HAP-1 (cell line): ENCODE measurements around the gene SLC8A1.

ENCODE experiments used
- DNase-seq, 2 experiments: peaks; one replicate each; pipeline ENCODE4 v3.0.0-alpha.2; 2016 to 2020; ENCODE audit warnings: low spot score in 2 of 2
- H3K27me3 ChIP-seq: fragments of 250-450 bp; sonication (Bioruptor Pico); 2 replicates; pipeline ENCODE4 v1.5.1; 2020; ENCODE audit warnings: low read depth, mild to moderate bottlenecking, moderate library complexity
- H3K36me3 ChIP-seq: fragments of 250-450 bp; sonication (Bioruptor Pico); replicated peaks from 2 replicates; pipeline ENCODE4 v1.5.1; 2020; ENCODE audit warnings: mild to moderate bottlenecking
- H3K4me1 ChIP-seq: fragments of 250-450 bp; sonication (Bioruptor Pico); 2 replicates; pipeline ENCODE4 v1.5.1; 2020; ENCODE audit warnings: mild to moderate bottlenecking
- H3K4me3 ChIP-seq: fragments of 250-450 bp; sonication (Bioruptor Pico); 2 replicates; pipeline ENCODE4 v1.5.1; 2020; ENCODE audit warnings: mild to moderate bottlenecking, moderate library complexity
- H3K9me3 ChIP-seq: fragments of 250-450 bp; sonication (Bioruptor Pico); 2 replicates; pipeline ENCODE4 v1.5.1; 2020; ENCODE audit warnings: mild to moderate bottlenecking, moderate library complexity
- in situ Hi-C: fragments of 300-500 bp; cut with MboI; formaldehyde crosslinking; loops from 3 replicates; pipeline ENCODE4 v1.14.3; 2020; ENCODE audit warnings: low sequenced_read_pairs, inconsistent platforms, mixed read lengths

Gene SLC8A1

DNA sequence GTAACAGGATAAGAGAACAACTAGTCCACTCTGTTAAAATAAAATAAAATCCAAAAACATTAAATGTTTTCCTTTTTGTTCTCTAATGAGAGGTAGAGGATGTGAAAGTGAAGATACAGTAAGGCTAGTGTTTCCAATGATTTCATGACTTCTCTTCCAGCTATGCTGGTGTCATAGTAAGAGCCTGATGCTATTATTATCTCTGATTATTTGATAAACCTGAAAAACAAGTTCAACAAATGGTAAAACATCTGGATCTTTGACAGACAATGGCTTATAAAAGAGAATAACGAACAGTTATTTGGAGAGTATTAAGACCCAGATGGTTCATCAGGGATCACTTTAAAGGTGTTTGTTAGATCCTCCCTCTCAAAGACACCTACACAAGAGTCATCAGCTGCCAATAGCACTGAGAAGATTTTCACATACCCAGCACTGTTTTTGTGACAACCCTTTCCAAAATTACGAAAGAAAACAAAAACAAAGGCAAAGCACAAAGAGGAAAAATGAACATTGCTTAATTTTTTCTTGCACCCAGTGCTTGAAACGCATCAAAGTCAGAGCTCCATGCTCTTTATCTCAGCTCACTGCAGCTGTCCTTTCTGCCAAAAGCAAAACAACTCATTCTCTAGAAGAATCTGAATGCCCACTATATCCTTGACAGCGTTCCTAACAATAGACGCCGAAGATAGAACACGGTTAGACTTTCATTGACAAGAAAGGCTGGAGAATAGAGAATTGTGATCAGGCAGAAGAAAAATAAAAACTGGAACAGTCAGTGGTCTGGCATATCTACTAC is 168.6 kb downstream of the SLC8A1 start:
- Histone ChIP-seq H3K36me3 (no peaks in the 10 kb centered on the region), H3K4me1 (no peaks in the 10 kb centered on the region), H3K27me3 (no peaks in the 10 kb centered on the region), H3K4me3 (no peak overlapping the region), H3K9me3 (no peaks in the 10 kb centered on the region)
- in situ Hi-C loops, result no loop called here
- DNase-seq, result no peak

DNA sequence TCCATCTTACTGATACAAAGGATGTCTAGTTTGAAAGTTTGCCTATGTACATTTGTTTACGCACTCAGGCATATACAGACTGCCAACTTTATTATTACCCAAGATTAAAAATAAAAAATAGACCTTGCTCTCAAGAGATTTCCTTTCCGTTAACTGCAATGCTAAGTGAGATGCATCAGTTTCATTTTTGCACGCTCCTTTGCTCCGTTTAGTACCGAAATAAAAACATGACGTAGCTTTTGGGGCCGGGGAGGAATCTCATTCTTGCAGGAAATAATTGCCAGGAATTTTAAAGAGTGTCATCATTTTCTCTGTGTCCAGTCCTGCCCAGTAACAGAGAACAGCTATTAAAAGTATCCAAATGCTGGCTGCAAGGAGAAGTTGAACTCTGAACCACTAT is 169.5 kb downstream of the SLC8A1 start:
- Histone ChIP-seq H3K9me3 (no peaks in the 10 kb centered on the region), H3K36me3 (no peaks in the 10 kb centered on the region), H3K4me1 (no peaks in the 10 kb centered on the region), H3K27me3 (no peaks in the 10 kb centered on the region), H3K4me3 (no peak overlapping the region)
- in situ Hi-C loops, result no loop called here
- no peak for DNase-seq

DNA sequence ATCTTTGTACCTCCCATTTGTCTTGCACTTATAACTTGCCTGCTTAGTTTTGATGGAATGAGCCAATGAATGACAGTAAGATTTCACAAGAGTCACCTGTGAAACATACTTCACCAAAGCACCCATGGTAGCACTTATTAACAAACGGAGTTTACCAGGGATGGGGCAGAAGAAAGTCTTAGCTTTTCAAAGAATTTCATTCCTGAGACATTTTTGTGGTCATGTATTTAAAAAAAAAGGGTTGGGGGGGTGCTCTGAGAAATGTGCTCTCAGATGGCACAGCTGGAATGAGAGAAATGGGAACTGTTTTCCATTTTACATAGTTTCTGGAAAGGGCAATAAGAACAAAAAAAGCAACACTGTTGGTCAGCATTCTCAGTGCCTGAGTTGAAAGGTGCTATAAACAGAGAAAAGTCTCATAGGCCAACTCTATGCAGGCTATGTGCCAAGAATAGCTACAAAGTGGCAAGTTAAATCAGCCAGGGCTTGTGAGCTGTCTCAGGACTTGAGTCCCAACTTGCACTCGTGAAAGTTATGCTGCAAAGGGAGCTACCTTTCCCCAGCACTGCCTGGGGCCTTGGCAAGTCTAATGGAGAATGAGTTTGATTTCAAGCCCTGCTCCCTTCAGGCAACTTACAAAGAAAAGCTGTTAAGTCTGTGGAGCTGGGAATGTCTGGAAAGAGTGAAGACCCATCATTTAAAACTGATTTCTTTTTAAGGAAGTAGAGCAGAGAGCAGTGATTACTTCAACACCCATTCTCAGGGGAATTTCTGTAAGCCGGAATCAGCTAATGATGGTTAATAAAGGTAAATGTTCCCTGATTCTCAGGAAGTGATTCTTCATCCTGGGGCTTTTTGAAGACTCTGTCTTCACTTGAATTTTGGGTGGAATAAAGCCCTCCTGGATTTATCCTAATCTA is 170.6 kb downstream of the SLC8A1 start:
- no peaks in the 10 kb centered on the region for H3K4me1 ChIP-seq
- H3K4me3 ChIP-seq, result no peak overlapping the region
- H3K36me3 ChIP-seq, result no peaks in the 10 kb centered on the region
- no peaks in the 10 kb centered on the region for H3K27me3 ChIP-seq
- in situ Hi-C loops, result no loop called here
- no peaks in the 10 kb centered on the region for H3K9me3 ChIP-seq
- no peak for DNase-seq

DNA sequence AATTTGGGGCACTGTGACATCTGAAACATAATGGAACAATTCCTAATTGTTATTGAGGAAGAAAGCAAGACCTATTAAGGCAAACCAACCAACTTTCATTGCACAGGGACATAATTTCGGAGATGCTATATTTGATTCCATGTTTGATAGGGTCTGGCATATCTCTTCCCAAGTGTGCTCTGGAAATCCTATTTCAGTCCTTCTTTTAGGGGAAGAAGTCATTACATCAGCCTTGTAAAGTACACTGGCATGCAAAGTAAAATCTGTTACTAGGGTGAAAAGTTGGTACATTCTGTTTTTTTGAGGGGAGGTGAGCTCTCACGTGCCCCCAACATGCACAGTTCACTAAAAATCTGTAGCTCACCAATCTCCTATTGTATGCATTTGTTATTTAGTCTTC is 172.4 kb downstream of the SLC8A1 start:
- in situ Hi-C loops, result no loop called here
- Histone ChIP-seq H3K36me3 (no peaks in the 10 kb centered on the region), H3K9me3 (no peaks in the 10 kb centered on the region), H3K27me3 (no peaks in the 10 kb centered on the region), H3K4me3 (no peak overlapping the region), H3K4me1 (no peaks in the 10 kb centered on the region)
- no peak for DNase-seq

DNA sequence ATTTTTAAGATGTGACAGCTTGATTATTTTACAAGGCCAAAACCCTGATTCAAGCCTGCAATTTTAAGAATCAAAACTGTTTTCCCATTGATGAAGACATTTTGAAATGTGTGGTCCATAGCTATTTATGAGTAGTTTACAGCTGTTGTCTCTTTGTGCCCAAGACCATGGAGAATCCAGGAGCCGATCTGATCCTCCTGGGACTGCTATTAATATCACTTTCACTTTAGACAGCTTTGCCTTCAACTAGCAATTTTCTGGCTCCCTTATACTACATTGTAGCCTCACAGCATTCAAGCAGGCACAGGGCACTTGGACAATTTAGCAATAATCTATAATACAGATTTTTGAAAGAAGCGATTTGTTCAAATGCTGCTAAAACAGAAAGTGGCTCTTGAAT is 172.9 kb downstream of the SLC8A1 start:
- no peaks in the 10 kb centered on the region for H3K4me1 ChIP-seq
- H3K9me3 ChIP-seq, result no peaks in the 10 kb centered on the region
- in situ Hi-C loops, result no loop called here
- H3K4me3 ChIP-seq, result no peak overlapping the region
- no peaks in the 10 kb centered on the region for H3K27me3 ChIP-seq
- no peaks in the 10 kb centered on the region for H3K36me3 ChIP-seq
- no peak for DNase-seq

DNA sequence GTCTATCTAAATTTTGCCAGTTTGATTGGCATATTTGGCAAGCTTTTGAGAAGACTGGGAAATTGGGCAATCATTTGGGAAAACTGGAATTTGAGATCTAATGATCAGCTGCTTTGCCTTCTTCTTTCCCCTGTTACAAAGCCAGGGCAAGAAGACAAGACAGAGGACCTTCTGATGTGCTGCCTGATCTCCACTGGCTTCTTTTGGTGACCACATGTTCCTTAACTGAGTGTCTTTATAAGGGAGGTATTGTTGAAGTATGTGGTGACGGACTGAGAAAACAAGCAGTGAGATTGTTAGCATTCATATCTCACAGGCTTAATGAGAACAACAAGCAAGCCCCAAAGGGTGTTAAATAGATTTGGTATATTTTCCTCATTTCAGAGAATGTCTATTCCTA is 175.8 kb downstream of the SLC8A1 start:
- Histone ChIP-seq H3K36me3 (no peaks in the 10 kb centered on the region), H3K27me3 (no peaks in the 10 kb centered on the region), H3K4me3 (no peak overlapping the region), H3K4me1 (no peaks in the 10 kb centered on the region), H3K9me3 (no peaks in the 10 kb centered on the region)
- in situ Hi-C loops, result no loop called here
- DNase-seq, result no peak

DNA sequence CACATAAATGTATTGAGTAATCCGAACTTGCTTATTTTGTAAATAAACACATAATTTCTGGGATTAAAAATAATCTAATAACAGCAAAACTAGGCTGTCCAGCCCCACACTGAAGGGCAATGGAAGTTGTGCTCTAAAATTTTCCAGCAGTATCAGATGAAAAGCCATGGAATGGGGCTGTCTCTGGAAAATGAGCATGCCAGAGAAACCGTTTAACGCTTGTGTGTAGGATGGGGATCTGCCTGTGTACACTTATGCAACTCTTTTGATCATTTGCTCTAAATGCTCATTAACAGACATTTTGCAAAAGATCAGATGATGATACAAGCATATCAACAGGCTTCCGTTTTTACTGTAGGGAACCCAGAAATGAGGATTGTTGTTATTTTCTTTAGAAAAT is 177.6 kb downstream of the SLC8A1 start:
- H3K9me3 ChIP-seq, result no peaks in the 10 kb centered on the region
- DNase-seq, result no peak
- in situ Hi-C loops, result no loop called here
- H3K27me3 ChIP-seq, result no peaks in the 10 kb centered on the region
- no peak overlapping the region for H3K4me3 ChIP-seq
- H3K4me1 ChIP-seq, result no peaks in the 10 kb centered on the region
- no peaks in the 10 kb centered on the region for H3K36me3 ChIP-seq

DNA sequence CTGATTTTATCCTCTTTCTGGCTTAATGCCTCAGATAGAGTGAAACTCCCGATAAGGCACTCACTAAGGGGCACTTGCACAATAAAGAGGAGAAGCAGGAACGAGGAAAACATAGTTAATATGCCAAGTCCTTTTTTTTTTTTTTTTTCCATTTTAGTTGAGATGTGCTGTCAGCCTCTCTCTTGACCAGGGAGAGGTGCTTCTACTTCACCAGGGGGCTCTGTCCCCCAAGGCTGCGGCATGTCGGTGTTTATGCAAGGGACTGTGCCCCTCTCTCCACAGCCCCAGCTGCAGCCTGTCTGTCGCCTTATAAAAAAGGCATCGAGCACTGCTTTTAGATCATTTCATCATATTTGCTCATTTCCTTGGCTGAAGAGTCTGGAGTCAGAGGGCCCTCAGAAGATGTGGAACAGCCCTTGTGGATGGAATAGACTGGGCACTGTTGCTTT is 178.1 kb downstream of the SLC8A1 start:
- no peak overlapping the region for H3K4me3 ChIP-seq
- H3K27me3 ChIP-seq, result no peaks in the 10 kb centered on the region
- H3K4me1 ChIP-seq, result no peaks in the 10 kb centered on the region
- no peak for DNase-seq
- in situ Hi-C loops, result no loop called here
- H3K36me3 ChIP-seq, result no peaks in the 10 kb centered on the region
- no peaks in the 10 kb centered on the region for H3K9me3 ChIP-seq

DNA sequence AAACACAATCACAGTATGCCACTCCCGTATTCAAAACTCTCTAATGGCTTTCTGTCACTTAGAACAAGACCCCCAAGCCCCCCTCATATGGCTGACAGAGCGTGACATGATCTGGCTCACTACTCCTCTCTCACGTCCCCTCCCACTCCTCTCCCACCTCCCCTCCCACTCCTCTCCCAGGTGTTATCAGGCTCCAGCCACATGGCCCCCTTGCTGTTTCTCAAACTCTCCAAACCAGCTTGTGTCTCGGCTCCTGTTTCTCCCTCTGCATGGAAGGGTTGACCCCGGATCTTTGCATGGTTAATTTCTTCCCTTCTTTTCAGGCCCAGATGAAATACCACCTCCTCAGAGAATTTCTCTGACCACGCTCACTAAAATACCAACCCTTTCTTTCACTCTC is 180.8 kb downstream of the SLC8A1 start:
- Histone ChIP-seq H3K4me3 (no peak overlapping the region), H3K27me3 (no peaks in the 10 kb centered on the region), H3K4me1 (no peaks in the 10 kb centered on the region), H3K36me3 (no peaks in the 10 kb centered on the region), H3K9me3 (no peaks in the 10 kb centered on the region)
- no peak for DNase-seq
- in situ Hi-C loops, result no loop called here

DNA sequence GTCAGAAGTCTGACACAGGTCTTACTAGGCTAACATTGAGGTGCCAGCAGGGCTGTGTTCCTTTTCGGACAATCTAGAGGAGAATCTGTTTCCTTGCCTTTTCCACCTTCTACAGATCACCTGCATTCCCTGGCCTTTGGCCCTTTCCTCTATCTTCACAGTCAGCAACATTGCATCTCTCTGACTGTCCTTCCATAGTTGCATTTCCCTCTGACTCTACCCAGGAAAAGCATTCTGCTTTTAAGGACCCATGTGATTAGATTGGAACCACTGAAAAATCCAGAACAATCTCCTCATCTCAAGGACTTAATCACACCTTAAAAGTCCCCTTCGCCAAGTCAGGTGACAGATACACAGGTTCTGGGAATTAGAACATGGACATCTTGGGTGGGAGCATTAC is 181.5 kb downstream of the SLC8A1 start:
- in situ Hi-C loops, result no loop called here
- no peak overlapping the region for H3K4me3 ChIP-seq
- no peaks in the 10 kb centered on the region for H3K27me3 ChIP-seq
- no peaks in the 10 kb centered on the region for H3K9me3 ChIP-seq
- no peaks in the 10 kb centered on the region for H3K4me1 ChIP-seq
- no peak for DNase-seq
- H3K36me3 ChIP-seq, result no peaks in the 10 kb centered on the region

DNA sequence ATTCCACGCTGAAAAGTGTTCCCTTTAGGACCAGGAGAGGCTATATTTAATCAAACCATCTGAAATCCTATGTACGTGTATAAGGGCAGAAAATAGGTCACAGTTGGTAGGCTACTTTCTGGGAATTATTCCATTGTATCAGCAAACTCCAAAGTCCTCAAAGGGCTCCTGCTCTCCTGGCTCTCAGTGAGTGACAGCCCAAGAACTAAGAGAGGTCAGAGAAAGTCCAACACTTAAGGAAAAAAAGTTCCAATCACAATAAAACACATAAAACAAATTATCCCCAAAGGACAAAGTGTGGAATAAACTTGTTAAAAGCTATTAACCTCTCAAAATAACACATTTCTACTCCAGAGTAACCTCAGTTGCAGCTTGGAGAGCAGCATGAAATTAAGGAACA is 183.3 kb downstream of the SLC8A1 start:
- in situ Hi-C loops, result no loop called here
- no peak overlapping the region for H3K4me3 ChIP-seq
- no peaks in the 10 kb centered on the region for H3K9me3 ChIP-seq
- DNase-seq, result no peak
- H3K27me3 ChIP-seq, result no peaks in the 10 kb centered on the region
- H3K4me1 ChIP-seq, result no peaks in the 10 kb centered on the region
- H3K36me3 ChIP-seq, result no peaks in the 10 kb centered on the region

DNA sequence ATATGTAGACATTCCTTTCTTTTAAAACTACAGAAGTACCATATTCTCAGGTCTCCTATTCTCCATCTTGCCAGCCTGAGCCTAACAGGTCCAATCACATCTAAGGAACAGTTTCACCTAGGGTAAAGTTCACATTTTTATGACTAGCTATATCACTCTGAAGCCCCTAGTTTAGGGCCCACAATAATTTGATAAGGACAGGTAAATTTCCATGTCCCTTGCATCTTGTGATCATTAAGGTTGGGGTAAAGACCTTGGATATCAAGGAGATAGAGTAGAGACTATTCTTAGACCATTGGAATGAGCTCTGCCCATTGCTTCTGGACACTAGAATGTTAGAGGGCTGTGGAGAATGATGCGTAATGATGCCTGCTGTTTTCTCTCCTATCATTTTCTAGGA is 185.7 kb downstream of the SLC8A1 start:
- no peaks in the 10 kb centered on the region for H3K4me1 ChIP-seq
- no peaks in the 10 kb centered on the region for H3K36me3 ChIP-seq
- no peaks in the 10 kb centered on the region for H3K9me3 ChIP-seq
- no peak for DNase-seq
- H3K27me3 ChIP-seq, result no peaks in the 10 kb centered on the region
- in situ Hi-C loops, result no loop called here
- no peak overlapping the region for H3K4me3 ChIP-seq

DNA sequence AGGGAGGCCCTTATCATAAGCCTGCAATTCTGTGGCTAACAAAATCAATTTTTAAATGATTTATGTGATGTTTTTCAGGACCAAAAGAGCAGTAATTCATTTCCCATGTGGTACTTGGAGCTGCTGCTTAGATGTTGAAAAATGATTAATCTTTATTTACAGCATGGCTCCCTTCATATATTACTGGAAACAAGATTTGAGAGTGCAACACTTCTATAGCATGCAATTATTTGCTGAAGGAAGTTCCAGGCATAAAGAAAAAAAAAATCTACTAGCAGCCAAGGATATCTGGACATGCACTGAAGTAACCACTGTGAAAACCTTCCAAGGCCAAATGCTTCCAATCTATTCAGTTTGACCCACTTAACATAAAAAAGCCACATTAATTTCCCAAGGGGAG is 186.3 kb downstream of the SLC8A1 start:
- Histone ChIP-seq H3K4me3 (no peak overlapping the region), H3K4me1 (no peaks in the 10 kb centered on the region), H3K36me3 (no peaks in the 10 kb centered on the region), H3K9me3 (no peaks in the 10 kb centered on the region), H3K27me3 (no peaks in the 10 kb centered on the region)
- no peak for DNase-seq
- in situ Hi-C loops, result no loop called here

DNA sequence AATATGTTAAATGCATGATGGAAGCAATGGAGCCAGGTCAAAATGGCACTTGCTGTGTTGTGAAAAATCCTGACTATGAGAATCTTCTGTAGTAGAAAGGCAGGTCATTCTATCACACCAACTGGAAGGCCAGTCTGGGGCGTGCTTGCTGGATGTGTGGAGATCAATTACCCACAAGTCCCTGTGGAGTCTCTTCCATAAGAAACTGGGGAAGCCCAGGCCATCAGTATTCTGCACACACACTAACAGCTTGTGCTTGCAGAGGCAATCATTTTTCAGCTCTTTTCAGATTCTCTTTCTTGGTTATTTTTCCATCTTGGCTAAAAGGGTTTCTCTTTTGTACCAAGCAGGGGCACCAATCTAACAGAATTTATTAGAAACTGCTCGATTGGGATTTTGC is 190.8 kb downstream of the SLC8A1 start:
- in situ Hi-C loops, result no loop called here
- Histone ChIP-seq H3K27me3 (no peaks in the 10 kb centered on the region), H3K36me3 (no peaks in the 10 kb centered on the region), H3K9me3 (no peaks in the 10 kb centered on the region), H3K4me3 (no peak overlapping the region), H3K4me1 (peaks cover 10% of the 10 kb centered on the region)
- DNase-seq, result no peak
